Pons (tissue), 1 donor: ENCODE data around the gene SNX8.

Experiments used
- DNase-seq: peaks from one replicate; pipeline ENCODE4 v3.0.0-alpha.2; 2016; ENCODE audit warnings: low spot score

SNX8 gene

DNA sequence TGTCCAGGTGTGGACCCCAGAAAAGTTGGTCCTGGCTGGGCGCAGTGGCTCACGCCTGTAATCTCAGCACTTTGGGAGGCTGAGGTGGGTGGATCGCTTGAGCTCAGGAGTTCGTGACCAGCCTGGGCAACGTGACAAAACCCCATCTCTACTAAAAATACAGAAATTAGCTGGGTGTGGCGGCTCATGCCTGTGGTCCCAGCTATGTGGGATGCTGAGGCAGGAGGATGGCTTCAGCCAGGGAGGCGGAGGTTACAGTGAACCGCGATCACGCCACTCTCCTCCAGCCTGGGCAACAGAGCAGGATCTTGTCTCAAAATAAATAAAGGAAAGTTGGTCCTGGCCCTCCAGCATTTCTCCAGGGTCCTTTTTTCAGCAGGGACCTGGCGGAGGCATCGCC lies 70.8 kb downstream of the SNX8 start:
- no peak for DNase-seq

DNA sequence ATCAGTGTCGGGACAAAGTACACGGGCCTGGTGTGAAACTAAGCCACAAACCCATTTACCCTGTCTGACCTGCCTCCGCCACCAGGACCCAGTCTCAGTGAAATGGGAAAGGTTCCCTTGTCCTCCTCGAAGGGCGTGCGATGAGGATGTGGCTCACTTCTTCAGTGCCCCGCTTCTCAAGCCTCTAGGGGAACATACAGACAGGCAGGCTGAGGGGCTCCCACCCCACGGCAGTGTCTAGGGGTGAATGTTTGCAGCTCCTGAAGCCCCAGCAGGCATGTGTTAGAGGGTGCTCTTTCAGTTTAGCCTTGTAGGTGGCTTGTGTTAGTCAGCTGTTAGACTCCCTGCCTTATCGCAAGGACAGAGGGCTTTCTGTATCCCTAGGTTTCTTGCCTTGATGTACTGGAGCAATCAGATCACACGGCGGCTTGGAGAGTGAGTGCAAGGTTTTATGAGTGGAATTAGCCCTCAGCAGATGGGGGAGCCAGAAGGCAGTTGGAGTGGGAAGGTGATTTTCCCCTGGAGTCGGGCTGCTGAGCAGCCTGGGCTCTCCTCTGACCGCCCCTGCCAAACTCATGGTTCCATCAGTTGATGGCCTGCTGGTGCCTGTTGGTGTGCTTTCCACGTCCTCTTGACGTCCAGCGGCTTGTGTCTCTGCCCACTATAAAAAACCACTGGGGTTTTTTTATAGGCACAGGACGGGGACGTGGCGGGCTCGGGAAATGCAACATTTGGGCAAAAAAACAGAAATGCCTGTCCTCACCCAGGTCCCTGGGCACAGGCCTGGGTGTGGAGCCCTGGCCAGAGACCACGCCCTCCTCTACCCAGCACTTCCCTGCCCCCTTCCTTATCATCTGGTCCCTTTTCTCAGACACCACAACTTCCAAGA lies 71.5 kb downstream of the SNX8 start:
- no peak for DNase-seq

DNA sequence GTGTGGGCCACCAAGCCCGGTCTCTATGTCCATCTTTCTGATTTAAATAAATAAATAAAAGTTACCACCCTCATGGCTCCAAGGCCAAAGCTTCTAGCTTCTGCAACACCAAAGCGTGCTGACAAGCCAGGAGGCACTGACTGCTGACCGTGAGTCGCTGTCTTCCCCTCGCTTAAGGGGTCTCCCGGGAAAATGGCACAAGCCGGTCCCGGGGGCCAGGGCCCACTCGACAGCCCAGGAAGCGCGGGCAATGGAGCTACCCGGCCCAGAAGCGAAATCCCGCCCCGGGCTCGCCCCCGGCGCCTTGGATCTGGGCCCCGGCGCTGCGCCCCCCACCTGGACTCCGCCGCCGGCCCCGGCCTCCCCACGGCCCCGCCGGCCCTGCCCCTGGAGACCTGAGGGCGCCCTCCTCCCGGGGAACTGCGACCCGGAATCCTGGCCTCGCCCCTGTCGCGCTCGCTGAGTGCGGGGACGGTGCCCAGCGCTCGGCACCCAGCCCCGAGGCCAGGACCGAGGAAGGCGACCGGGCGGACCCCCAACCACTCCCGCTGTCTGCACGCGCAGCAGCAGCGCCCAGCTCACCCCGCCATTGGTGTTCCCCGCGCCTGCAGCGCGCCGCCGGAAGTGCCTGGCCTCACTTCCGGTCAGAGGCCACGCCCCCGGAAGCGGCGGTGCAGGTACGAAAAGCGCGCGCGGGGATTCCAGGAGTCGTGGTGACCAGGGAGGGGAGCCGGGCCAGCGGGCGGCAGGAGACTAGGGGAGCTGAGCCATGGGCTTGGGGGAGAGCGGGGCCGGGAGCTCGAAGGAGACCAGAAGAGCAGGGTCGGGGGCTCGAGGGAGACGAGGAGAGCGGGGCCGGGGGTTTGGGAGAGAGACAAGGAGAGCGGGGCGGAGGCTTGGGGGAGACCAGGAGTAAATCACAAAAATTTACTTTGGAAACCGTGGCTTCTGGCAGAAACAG lies 72.4 kb downstream of the SNX8 start, which contains the start of the genes MRM2 and NUDT1:
TSS of gene MRM2 (minus strand) at position 626 of the 961 bp plus-strand sequence. CDS start at position 590, 36 bp downstream.
TSS of gene NUDT1 (plus strand) at position 647 of the 961 bp plus-strand sequence. CDS start 2,349 bp downstream, outside the sequence.
- DNase-seq: peak; percentile 64

DNA sequence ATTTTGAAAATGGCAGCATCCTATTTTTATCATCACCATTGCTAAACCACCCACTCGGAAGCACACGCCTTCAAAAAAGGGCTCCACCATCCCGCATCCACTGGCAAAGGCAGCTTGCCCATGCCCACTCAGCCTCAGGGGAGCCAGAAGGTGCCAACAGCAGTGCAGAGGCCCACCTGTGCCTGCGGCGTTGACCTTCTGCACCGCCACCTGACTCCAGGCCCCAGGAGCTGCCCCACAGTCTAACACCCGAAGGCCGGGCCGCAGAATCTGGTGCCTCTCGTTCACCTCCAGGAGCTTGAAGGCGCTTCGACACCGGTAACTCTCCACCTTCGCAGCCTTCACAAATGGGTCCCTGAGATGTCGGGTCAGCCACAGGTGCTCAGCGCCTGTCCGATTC lies 75.0 kb downstream of the SNX8 start:
- DNase-seq: no peak

DNA sequence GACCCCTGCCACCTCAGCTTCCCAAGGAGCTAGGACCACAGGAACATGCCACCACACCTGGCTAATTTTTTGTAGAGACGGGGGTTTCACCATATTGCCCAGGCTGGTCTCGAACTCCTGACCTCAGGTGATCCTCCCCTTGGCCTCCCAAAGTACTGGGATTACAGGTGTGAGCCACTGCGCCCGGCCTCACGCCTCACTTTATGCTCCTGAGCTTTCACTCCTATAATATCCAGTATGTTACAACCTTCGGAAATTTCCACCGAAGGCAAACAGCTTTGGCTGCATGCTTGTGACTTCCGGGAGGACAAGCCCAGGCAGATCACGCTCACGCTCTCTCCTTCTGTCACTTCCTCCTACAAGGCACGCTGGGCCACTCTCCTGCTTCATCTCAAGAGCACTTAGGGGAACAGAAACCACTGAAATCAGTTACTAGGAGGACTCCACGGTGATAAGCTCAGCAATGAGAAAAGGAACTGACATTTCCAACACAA lies 77.1 kb downstream of the SNX8 start:
- peak; percentile 90 for DNase-seq

DNA sequence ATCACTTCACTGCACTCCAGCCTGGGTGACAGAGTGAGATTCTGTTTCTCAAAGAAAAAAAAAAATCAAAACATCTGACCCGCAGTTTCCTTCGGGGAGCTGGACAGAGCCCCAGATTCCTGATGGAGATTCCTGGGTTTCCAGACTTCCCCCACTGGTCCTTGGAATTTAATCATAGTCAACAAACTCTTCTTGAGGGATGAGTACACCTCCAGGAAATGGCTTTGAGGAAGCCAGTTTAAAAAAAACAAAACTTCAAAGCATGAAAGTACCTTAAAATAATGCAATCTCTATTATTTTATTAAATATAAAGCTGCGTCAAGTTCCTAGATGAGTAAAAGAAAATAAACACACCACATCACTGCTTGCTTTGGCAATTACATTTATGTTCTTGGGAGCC lies 80.3 kb downstream of the SNX8 start:
- no peak for DNase-seq

DNA sequence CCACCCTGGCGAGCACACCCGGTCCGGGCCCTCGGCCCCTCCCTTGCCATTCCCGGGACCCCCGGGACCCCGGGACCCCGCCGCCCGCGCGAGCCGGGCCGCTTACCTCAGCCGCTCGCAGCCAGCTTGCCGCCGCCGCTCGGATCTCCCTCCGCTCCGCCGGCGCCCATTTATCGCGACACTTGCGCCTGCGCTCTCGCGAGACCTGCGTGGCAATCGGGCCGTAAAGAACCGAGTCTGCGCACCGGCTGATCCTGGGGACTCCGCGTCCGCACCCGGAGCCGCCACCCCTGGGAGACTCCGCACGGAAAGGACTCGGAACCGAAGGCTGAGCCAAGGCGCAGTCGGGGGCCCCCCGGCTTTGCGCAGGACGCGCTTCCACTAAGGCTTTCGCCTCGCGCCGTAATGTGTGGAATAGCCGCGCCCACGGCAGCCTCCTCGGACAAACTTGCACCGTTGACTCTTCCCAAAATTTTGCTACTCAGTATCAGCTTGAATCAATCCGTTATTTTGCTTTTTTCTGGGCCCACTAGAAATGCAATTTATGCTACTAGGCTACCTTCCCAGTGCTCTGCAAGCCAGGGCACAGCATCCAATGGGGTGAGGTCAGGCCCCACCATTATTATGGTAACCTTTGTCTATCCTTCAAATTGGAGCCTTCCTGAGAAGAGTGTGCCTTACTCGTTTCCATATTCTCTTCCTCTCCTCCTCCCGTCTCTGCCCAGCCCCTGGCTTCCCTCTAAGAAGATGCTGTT lies 81.3 kb downstream of the SNX8 start, which contains the start of gene MAD1L1:
TSS of gene MAD1L1 (minus strand) at position 180 of the 755 bp plus-strand sequence. CDS start 2,812 bp downstream, outside the sequence.
- peak; percentile 70 for DNase-seq

DNA sequence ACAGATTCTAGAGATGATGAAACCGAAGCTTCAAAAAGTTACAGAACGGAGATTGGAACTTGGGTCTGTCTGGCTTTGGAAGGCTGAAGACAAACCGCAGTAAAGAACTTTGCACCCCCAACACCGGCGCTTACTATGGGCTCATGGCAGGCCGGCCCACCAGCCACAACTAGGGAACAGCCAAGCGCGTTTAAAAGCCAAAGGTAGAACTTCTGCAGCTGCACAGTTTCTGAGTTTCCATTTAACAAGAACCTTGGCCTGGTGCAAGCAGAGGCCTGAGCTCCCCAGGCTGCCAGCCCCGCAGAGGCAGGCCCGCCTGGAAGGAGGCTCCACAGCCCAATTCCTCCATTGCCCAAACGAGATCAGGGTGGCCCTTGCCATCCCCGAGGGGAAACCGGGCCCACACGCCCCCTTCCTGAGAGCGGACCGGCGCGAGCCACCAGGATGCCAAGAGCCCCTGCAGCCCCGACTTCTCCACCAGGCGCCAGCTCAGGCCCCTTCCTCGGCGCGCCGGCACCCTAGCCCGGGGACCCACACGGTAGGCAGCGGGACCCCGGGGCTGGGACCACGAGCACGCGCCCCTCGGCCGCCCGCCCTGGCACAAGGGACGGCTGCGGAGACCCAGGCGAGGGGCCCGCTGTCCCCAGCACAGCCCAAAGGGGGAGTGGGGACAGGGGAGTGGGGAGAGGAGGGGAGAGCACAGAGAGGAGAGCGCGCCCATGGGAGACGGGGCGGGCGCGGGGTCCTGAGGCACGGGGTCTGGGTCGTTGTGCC lies 82.1 kb downstream of the SNX8 start:
- no peak for DNase-seq

DNA sequence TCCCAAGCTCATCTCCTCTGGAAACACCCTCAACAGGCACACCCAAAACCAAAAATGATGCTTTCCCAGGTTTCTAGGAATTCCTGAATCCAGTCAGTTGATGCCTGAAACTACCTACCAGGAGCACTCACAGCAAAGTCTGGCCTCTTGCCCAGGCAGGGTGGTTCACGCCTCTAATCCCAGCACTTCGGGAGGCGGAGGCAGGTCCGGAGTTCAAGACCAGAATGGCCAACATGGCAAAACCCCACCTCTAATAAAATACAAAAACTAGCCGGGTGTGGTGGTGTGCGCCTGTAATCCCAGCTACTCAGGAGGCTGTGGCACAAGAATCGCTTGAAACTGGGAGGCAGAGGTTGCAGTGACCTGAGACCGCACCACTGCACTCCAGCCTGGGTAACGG lies 83.4 kb downstream of the SNX8 start:
- DNase-seq: no peak

DNA sequence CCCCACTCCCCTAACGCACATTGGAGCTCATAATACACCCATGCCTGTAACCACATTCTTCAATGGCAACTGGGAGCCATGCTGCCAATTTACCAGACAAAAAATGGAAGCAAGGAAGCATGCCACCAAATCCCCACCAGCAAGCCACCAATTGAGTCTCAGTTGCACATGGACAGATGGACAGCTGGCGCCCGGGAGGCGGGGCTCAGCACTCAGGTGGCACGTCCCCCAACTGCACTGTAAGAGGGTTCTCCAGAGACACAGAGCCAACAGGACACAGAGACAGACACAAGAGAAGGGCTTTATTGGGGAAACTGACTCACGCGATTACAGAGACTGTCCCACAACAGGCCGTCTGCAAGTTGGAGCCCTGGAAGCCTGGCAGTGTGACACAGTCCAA lies 84.0 kb downstream of the SNX8 start:
- no peak for DNase-seq

DNA sequence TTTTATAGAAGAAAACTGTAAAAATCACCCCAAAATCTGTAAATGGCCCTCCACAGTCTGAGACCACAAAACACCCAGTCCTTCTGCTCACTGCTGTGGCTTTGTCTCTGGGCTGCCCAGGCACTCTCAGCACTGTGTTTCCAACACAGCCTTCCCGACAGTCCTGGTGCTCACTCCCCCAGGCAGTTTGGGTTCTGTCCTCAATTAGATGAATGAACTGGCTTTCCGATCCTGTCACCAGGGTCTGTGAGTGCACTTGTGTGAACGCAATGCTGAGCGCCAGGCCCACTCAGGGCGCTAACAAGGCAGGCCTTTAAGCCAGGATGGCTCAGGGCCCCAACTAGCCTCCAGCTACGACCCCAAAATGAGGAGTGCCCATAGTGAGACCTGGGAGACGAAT lies 84.8 kb downstream of the SNX8 start:
- DNase-seq: no peak

DNA sequence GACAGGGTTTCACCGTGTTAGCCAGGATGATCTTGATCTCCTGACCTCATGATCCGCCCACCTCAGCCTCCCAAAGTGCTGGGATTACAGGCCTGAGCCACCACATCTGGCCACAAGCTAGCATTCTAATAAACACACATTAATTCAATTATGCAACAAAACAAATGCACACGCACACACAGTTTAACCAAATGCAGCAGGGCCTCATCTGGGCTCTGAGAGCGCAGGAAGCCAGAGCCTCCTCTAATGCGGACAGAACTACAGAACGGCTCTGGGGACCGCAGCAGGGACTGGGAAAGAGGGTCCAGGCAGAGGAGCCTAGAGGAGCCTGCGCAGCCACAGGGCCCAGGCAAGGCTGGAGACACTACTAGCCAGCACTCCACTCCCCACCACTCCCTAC lies 85.3 kb downstream of the SNX8 start:
- DNase-seq: no peak

DNA sequence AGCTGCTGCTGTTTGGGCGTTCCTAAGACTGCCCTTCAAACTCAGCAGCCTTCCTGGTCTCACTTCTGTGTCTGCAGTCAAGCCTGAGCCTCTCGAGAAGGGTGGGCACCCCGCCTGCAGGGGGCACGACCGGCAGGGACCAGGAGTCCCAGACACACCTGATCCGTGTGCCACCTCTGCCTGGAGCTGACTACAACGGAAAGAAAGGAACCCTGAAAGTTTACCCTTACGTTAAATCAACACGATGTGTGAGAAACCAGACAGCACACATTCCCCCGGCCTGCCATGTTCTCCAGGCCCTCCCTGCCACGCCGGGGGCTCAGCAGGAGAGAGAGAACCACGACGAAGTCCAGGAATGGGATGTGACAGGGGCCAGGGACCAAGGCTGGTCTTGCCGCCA lies 86.5 kb downstream of the SNX8 start:
- no peak for DNase-seq

DNA sequence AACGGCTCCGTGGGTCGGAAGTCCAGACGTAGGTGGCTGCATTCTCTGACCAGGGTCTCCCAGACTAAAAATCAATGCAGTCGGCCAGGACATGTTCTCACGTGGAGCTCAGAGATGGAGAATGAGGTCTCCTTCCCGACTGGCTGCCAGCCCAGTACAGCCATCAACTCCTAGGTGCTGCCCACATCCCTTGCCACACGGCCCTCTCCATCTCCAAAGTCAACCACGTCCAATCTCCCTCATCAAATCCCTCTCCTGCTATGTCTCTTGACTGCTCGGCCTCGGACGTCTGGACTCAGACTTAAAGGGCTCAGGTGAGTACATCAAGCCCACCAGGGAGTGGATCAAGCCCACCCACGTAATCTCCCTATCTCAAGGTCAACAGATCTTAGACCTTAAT lies 88.4 kb downstream of the SNX8 start:
- DNase-seq: no peak

DNA sequence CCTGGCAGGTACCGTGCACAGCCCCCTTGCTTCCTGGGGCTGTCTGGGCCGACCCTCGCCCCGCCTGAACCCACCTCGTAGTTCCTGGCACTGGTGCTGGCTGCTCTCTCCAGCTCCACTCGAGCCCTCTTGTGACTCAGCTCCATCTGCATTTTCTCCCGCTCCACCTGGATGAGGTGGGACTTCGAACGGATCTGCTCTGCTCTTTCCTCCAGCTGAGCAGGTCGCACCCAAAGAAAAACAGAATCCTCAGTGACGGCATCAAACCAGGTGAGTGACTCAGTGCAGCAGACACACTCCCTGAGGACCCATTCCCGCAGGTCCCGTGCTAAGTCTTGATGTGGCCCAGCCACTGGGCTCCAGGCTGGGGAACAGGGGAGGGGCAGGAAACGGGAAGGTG lies 88.9 kb downstream of the SNX8 start:
- no peak for DNase-seq

DNA sequence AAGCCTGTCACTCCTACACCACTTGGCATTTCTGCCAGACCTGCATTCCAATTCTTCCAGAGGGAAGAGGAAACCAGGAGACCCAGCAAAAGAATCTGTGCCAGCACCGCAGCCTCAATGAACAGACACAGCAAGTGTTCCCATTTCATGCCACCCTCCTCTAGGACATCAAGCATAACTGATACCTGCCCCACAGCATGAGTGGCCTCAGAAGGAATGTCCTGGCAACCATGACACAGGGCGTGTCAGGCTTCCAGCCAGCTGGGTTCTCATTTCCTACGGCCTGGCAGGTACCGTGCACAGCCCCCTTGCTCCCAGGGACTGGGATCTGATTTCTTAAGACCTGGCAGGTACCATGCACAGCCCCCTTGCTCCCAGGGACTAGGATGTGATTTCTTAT lies 89.3 kb downstream of the SNX8 start:
- no peak for DNase-seq

DNA sequence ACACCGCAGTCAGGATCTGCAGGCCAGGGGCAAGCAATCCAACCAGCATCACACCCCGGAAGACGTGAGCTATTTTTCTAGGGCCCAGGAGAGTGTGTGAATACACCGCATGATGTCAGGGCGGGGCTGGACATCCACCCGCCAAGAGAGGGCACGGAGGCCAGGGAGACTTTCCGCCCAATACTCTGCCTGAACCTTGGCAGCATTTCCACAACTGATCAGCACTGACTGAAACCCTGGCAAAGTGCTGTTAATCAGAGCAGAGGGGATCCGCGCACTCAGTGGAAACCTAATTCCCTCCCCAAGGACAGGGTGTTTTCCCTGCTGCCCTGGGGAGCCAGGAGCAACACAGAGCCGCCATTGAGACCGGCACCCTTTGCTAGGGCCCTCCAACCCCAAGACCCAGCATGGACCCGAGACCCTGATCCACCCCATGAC lies 89.7 kb downstream of the SNX8 start:
- no peak for DNase-seq

DNA sequence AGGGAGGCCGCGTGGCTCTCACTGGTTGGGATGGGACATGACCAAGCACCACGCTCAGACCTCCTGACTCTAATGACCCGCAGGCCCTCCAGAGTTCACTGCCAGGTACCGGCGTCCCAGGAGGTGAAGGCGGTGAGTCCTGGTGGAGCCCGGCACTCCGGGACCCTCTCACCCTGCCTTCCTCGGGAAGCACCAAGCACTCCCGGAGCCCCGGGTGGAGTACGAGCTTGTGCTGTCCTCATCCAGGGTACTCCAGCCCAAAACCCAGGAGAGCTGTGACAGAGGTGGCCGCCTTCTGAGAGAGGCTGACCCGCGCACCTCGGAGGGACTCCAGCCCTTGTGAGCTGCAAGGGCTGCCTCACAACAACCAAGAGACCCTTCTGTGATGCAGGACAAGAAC lies 90.9 kb downstream of the SNX8 start:
- no peak for DNase-seq

DNA sequence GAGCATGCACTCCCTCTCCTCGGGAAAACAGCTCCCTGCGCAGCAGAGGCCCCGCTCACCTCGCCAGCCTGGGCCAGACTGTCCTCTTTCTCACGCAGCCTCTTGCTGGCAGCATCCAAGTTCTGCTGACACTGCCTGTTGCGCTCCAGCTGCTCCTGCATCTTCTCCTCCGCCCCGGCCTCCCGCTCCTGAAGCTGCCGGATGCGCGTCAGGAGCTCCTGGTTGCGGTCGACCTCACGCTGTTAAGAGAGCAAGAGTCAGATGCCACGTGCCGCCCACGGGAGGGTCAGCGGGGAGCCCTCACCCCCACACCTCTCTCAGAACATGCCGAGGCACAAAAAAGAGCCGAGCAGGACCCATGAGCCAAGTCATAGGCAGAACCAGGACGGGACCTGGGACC lies 91.7 kb downstream of the SNX8 start:
- DNase-seq: no peak

DNA sequence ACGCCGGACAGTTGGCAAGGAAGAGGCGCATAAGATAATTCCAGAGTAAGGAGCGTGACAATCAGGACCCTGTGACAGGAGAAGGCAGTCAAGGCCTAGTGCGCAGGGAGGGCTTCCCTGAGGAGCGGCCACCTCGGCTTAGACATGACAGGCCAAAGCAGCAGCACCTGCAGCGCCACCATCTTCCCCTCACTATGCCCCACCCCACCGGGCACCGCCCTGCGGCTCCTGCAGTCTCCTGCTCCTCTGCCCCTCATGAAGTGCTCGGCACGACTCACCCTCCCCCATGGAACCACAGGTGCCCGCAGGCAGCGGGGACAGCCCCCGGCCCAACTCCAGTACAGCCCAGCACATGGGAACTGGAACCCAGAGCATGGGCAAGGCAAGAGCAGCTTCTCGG lies 93.3 kb downstream of the SNX8 start:
- DNase-seq: no peak

DNA sequence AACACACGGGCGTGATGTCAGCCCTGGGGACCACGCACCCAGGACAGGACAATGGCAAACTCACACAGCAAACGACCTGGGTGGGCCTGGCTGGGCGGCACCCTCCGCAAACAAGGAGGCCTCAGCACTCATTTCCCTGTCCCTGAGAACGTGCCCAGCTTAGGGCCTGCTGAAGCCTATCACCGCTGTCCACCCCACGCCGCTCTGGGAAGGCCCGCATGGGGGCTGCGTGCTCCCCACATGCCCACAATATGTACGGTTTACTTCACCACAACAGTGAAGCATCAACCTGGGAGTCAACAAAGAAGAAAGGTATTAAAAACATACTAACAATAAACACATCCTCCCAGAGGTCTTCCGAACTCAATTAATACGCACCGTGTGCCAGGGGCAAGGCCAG lies 93.7 kb downstream of the SNX8 start:
- DNase-seq: no peak
